GM12865 (cell line): ENCODE results near the gene LRRC59.

Experiments used
- DNase-seq: peaks from one replicate; pipeline ENCODE4 v3.0.0; 2010; ENCODE audit warnings: low read depth
- H3K4me3 ChIP-seq: 2 replicates; pipeline ENCODE4 v1.5.1; 2011; ENCODE audit warnings: mild to moderate bottlenecking, low read depth, low read length, control low read depth
- CTCF ChIP-seq: IDR thresholded peaks from 2 replicates; pipeline ENCODE4 v1.5.1; 2011; ENCODE audit warnings: low read length, control low read depth, low read depth, inconsistent platforms; ENCODE audit not compliant: insufficient read depth; ENCODE audit errors: missing control alignments

LRRC59 gene

GRCh38 chr17:50381920-50382319 is 15.4 kb downstream of the LRRC59 start:
- no peak for TF ChIP-seq CTCF
- no peak overlapping the region for H3K4me3 ChIP-seq
- DNase-seq = no peak

- H3K4me3 ChIP-seq = no peak overlapping the region
- no peak for TF ChIP-seq CTCF
- no peak for DNase-seq
These were observed 16.0 kb downstream of the LRRC59 start for GRCh38 chr17:50381260-50381815.

GRCh38 chr17:50380369-50381259 is 16.7 kb downstream of the LRRC59 start:
- no peak overlapping the region for H3K4me3 ChIP-seq
- DNase-seq = no peak
- no peak for TF ChIP-seq CTCF

- DNase-seq = no peak
- H3K4me3 ChIP-seq = no peak overlapping the region
These were observed 17.8 kb downstream of the LRRC59 start for GRCh38 chr17:50379351-50380132.

GRCh38 chr17:50375858-50376538 is 21.3 kb downstream of the LRRC59 start:
- H3K4me3 ChIP-seq = no peak overlapping the region
- TF ChIP-seq CTCF = no peak
- DNase-seq = no peak

More at GRCh38 chr17:50379351-50380132, 17.8 kb downstream of the LRRC59 start:
- TF ChIP-seq CTCF = no peak

- no peak for DNase-seq
- no peak for TF ChIP-seq CTCF
- peak overlapping the region; percentile 69 for H3K4me3 ChIP-seq
These were observed 23.6 kb downstream of the LRRC59 start for GRCh38 chr17:50373705-50374104.
